Cardiac fibroblast (primary cell): ENCODE data around the gene SPATA13.

Source experiments
- DNase-seq, 2 donors: peaks; one replicate each; pipeline versions ENCODE4 v3.0.0 to v3.0.0-alpha.2; 2010; ENCODE audit warnings: low read depth in 2 of 2
- H3K4me3 ChIP-seq, 2 donors: replicated peaks in 1 of 2; 1 replicate in 1 of 2; 2 replicates in 1 of 2; pipeline ENCODE4 v1.5.1; 2011; ENCODE audit warnings: low read depth in 2 of 2, low read length in 2 of 2, mild to moderate bottlenecking in 2 of 2, moderate library complexity in 1 of 2
- CTCF ChIP-seq: IDR thresholded peaks from one replicate; pipeline ENCODE4 v1.5.1; 2011; ENCODE audit warnings: low read depth, mild to moderate bottlenecking, low read length, inconsistent platforms

The SPATA13 gene

GRCh38 chr13:24261566-24261965, 101.0 kb downstream of the SPATA13 start:
- no peak for TF ChIP-seq CTCF
- no peak overlapping the region for H3K4me3 ChIP-seq
- peak in 1 of 2 donors; percentile 18 for DNase-seq

GRCh38 chr13:24263632-24264031, 103.1 kb downstream of the SPATA13 start:
- H3K4me3 ChIP-seq, result no peak overlapping the region
- DNase-seq, result peak; percentile 27 to 61
- TF ChIP-seq CTCF, result no peak

- DNase-seq, result no peak
- no peak for TF ChIP-seq CTCF
- no peak overlapping the region for H3K4me3 ChIP-seq
These were observed 104.5 kb downstream of the SPATA13 start for GRCh38 chr13:24264976-24265375.

GRCh38 chr13:24265453-24265852, 104.9 kb downstream of the SPATA13 start:
- no peak for TF ChIP-seq CTCF
- no peak overlapping the region for H3K4me3 ChIP-seq
- no peak for DNase-seq

GRCh38 chr13:24267274-24267673, 106.8 kb downstream of the SPATA13 start:
- peak; percentile 12 to 55 for DNase-seq
- no peak for TF ChIP-seq CTCF
- peak overlapping the region in 1 of 2 donors; percentile 11 for H3K4me3 ChIP-seq

- no peak for DNase-seq
- TF ChIP-seq CTCF, result no peak
- no peak overlapping the region for H3K4me3 ChIP-seq
These were observed 107.3 kb downstream of the SPATA13 start for GRCh38 chr13:24267801-24268200.

GRCh38 chr13:24269821-24270220, 109.3 kb downstream of the SPATA13 start:
- H3K4me3 ChIP-seq, result no peak overlapping the region
- no peak for TF ChIP-seq CTCF
- DNase-seq, result peak in 1 of 2 donors; percentile 9
